Measurements from ENCODE around the gene ECE2.
A peak's percentile ranks its signal among the peaks of the same experiment; 100 is the strongest.

Gene ECE2

DNA sequence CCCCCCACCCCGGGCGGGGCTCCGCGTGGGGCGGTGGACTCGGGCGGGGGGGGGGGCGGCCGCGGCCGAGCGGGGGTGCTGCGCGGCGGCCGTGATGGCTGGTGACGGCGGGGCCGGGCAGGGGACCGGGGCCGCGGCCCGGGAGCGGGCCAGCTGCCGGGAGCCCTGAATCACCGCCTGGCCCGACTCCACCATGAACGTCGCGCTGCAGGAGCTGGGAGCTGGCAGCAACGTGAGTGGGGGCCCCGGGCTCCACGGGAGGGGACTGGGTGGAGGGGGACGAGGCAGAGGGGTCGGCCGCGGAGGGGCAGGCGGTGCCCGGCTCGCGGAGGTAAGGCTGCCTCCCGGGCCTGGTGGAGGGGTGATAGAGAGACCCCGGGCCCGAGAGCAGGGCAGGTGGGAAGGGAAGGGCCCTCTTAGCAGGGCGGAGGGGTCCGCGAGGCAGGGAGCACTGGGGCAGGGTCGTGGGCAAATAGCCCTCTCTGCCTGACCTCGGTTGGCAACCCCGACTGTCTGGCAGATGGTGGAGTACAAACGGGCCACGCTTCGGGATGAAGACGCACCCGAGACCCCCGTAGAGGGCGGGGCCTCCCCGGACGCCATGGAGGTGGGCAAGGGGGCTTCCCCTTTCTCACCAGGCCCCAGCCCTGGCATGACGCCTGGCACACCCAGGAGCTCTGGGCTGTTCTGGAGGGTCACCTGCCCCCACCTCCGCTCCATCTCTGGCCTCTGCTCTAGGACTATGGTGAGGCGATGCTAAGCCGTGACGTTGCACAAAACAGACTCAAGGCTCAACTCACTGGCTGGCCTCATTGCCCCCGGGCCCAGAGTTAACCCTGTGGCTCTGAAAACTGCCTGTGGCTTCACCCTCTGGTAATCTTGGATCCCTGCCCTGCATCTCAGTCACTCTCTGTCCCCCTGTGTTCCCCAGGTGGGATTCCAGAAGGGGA lies at the start of gene ECE2:
TSS of gene ECE2 (plus strand) at position 62 of the 950 bp plus-strand sequence. CDS start at position 194, 132 bp downstream.
- Histone ChIP-seq H3K9me2 (ENCODE audit: low read depth, low read length) (no peaks in the 10 kb centered on the region), H2AFZ (ENCODE audit: low read length) (no peak within 1 kb of the TSS), H3F3A (ENCODE audit: insufficient read depth, low read length) (no peaks in the 10 kb centered on the region), H3K79me2 (ENCODE audit: insufficient read depth, low read length) (no peaks in the 10 kb centered on the region), H3K9me3 (ENCODE audit: low read length) (no peaks in the 10 kb centered on the region), H3K36me3 (ENCODE audit: insufficient read depth, low read length) (no peaks in the 10 kb centered on the region), H3K27ac (ENCODE audit: low read depth, low read length, poor library complexity, severe bottlenecking) (no peak within 1 kb of the TSS), H3K4me2 (ENCODE audit: low read length) (no peak within 1 kb of the TSS), H3K27me3 (ENCODE audit: insufficient read depth, low read length) (peaks cover 8% of the 10 kb centered on the region; the same call in 1 of the 2 replicates), H3K4me1 (ENCODE audit: insufficient read depth, low read length, severe bottlenecking) (no peaks in the 10 kb centered on the region), H3K4me3 (ENCODE audit: low read depth, low read length, poor library complexity, severe bottlenecking) (no peak within 1 kb of the TSS), H3K9ac (ENCODE audit: low read length) (no peak within 1 kb of the TSS), H4K20me1 (ENCODE audit: insufficient read depth, low read length) (no peaks in the 10 kb centered on the region)
- TF ChIP-seq, protein P1, sequence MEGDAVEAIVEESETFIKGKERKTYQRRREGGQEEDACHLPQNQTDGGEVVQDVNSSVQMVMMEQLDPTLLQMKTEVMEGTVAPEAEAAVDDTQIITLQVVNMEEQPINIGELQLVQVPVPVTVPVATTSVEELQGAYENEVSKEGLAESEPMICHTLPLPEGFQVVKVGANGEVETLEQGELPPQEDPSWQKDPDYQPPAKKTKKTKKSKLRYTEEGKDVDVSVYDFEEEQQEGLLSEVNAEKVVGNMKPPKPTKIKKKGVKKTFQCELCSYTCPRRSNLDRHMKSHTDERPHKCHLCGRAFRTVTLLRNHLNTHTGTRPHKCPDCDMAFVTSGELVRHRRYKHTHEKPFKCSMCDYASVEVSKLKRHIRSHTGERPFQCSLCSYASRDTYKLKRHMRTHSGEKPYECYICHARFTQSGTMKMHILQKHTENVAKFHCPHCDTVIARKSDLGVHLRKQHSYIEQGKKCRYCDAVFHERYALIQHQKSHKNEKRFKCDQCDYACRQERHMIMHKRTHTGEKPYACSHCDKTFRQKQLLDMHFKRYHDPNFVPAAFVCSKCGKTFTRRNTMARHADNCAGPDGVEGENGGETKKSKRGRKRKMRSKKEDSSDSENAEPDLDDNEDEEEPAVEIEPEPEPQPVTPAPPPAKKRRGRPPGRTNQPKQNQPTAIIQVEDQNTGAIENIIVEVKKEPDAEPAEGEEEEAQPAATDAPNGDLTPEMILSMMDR (IDR thresholded peaks at IDR 0.05; ENCODE audit: low read length): no peak
- no peak for TF ChIP-seq EZH2 (IDR thresholded peaks at IDR 0.05; ENCODE audit: borderline replicate concordance, low read length)

DNA sequence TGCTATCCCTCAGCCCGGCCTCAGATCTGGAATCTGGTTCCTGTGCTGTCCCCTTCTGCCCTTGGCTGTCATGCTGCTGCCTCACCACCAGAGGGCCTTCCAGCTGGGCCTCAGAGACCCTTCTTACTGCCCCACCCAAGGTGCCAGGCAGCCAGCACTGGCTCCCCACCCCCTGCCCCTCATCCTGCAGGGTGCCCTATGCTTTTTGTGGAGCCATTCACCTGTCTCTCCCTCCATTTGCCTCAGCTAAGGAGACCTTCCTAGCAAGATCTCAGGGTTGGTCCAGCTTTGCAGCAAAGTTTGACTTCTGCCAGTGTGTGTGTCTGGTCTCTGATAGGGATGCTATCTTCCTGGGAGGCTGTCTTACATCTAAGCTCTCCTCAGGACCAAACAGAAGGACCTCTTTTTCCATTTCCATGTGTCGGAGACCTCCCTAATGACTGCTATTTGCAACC lies 48.3 kb upstream of the ECE2 start:
- H4K20me1 ChIP-seq (ENCODE audit: insufficient read depth, low read length): no peaks in the 10 kb centered on the region
- H3K79me2 ChIP-seq (ENCODE audit: insufficient read depth, low read length): no peaks in the 10 kb centered on the region
- no peak overlapping the region for H3K4me2 ChIP-seq (ENCODE audit: low read length)
- no peak overlapping the region for H3K9ac ChIP-seq (ENCODE audit: low read length)
- no peaks in the 10 kb centered on the region for H3F3A ChIP-seq (ENCODE audit: insufficient read depth, low read length)
- H3K36me3 ChIP-seq (ENCODE audit: insufficient read depth, low read length): no peaks in the 10 kb centered on the region
- TF ChIP-seq, protein P1 (IDR thresholded peaks at IDR 0.05; ENCODE audit: low read length): peak; percentile 96
- no peak for TF ChIP-seq EZH2 (IDR thresholded peaks at IDR 0.05; ENCODE audit: borderline replicate concordance, low read length)
- H3K27me3 ChIP-seq (ENCODE audit: insufficient read depth, low read length): peaks cover 11% of the 10 kb centered on the region; the same call in 1 of the 2 replicates
- no peaks in the 10 kb centered on the region for H3K9me2 ChIP-seq (ENCODE audit: low read depth, low read length)
- no peak overlapping the region for H3K4me3 ChIP-seq (ENCODE audit: low read depth, low read length, poor library complexity, severe bottlenecking)
- H3K9me3 ChIP-seq (ENCODE audit: low read length): no peaks in the 10 kb centered on the region
- no peak overlapping the region for H3K27ac ChIP-seq (ENCODE audit: low read depth, low read length, poor library complexity, severe bottlenecking)
- peaks cover 14% of the 10 kb centered on the region for H3K4me1 ChIP-seq (ENCODE audit: insufficient read depth, low read length, severe bottlenecking)
- no peak overlapping the region for H2AFZ ChIP-seq (ENCODE audit: low read length)

DNA sequence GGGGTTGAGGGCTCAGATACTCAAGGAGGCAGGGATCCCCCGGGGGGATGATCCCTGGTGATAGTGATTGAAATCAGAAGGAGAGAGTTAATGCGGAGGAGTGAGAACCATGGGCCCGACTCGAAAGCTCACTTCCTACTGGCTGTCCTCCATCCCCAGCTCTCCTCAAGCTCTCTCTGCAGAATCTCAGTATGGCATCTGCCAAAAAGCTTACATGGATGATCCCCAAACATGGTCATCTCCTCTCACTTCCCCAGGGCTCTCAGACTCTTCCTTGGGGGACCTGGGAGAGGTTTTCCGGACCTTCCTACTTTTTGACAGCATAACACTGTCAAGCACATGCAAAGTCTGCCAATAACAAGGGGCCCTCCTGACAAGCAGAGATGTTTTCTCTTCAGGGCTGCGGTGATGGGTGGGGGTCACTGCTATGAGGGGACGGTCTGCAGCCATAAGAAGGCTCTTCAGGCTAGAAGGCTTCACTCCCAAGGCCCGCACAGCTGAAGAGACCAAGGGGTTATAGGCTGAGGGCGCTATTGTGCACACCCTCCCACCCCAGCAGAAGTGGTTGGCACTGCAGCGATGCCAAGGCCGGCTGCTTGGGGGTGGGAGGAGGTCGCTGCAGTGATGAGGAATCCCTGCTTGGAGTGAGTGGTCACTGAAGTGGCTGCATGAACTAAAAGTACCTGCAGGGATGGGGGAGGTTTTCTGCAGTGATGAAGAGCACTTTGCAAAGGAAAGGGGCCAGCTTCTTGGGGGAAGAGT lies 47.3 kb upstream of the ECE2 start:
- Histone ChIP-seq H3K9me3 (ENCODE audit: low read length) (no peaks in the 10 kb centered on the region), H3K9ac (ENCODE audit: low read length) (no peak overlapping the region), H3K36me3 (ENCODE audit: insufficient read depth, low read length) (no peaks in the 10 kb centered on the region), H3K4me2 (ENCODE audit: low read length) (peak overlapping the region; percentile 71), H3K27ac (ENCODE audit: low read depth, low read length, poor library complexity, severe bottlenecking) (no peak overlapping the region), H3K79me2 (ENCODE audit: insufficient read depth, low read length) (no peaks in the 10 kb centered on the region), H2AFZ (ENCODE audit: low read length) (no peak overlapping the region), H3K4me3 (ENCODE audit: low read depth, low read length, poor library complexity, severe bottlenecking) (peak overlapping the region; percentile 59), H4K20me1 (ENCODE audit: insufficient read depth, low read length) (no peaks in the 10 kb centered on the region), H3K27me3 (ENCODE audit: insufficient read depth, low read length) (peaks cover 19% of the 10 kb centered on the region), H3K4me1 (ENCODE audit: insufficient read depth, low read length, severe bottlenecking) (peaks cover 14% of the 10 kb centered on the region), H3F3A (ENCODE audit: insufficient read depth, low read length) (no peaks in the 10 kb centered on the region), H3K9me2 (ENCODE audit: low read depth, low read length) (no peaks in the 10 kb centered on the region)
- no peak for TF ChIP-seq EZH2 (IDR thresholded peaks at IDR 0.05; ENCODE audit: borderline replicate concordance, low read length)
- TF ChIP-seq, protein P1 (IDR thresholded peaks at IDR 0.05; ENCODE audit: low read length): peak; percentile 34; the same call in 1 of the 2 replicates

All from OCI-LY1 (cell line).